Heart right ventricle (tissue), 16 donors: Measurements from ENCODE around the gene PAQR6. TPM values are rescaled to one million over a fixed set of nuclear protein-coding genes. Genes with fewer than 3 reads are reported as not detected.

Experiments
- ATAC-seq, 8 donors: fragments of 200-7000 bp; cut with Tn5 transposase; one replicate each; pipeline ENCODE4 v1.9.1; 2020; ENCODE audit warnings: mild to moderate bottlenecking in 8 of 8, moderate library complexity in 8 of 8, moderate number of reproducible peaks in 1 of 8
- DNase-seq, 2 donors: peaks; one replicate each; pipeline ENCODE4 v3.0.0-alpha.2; 2020
- H3K27ac ChIP-seq, 10 donors: fragments of 200-600 bp; sonication (generic) in 2 of 10; one replicate each; pipeline versions ENCODE4 v1.5.0 to v1.8.0; 2020 to 2022; ENCODE audit warnings: mild to moderate bottlenecking in 3 of 10
- H3K27me3 ChIP-seq, 7 donors: fragments of 200-600 bp; one replicate each; pipeline ENCODE4 v1.8.0; 2021 to 2022; ENCODE audit warnings: mild to moderate bottlenecking in 2 of 7
- H3K36me3 ChIP-seq, 9 donors: fragments of 200-600 bp; sonication (generic) in 1 of 9; one replicate each; pipeline versions ENCODE4 v1.5.0 to v1.8.0; 2020 to 2022; ENCODE audit warnings: mild to moderate bottlenecking in 2 of 9
- H3K4me1 ChIP-seq, 9 donors: fragments of 200-600 bp; sonication (generic) in 1 of 9; one replicate each; pipeline versions ENCODE4 v1.5.0 to v1.8.0; 2020 to 2022; ENCODE audit warnings: mild to moderate bottlenecking in 4 of 9
- H3K4me3 ChIP-seq, 10 donors: fragments of 200-600 bp; sonication (generic) in 2 of 10; one replicate each; pipeline versions ENCODE4 v1.5.0 to v1.8.0; 2020 to 2022; ENCODE audit warnings: mild to moderate bottlenecking in 7 of 10, moderate library complexity in 2 of 10
- H3K9me3 ChIP-seq, 11 donors: fragments of 200-600 bp in 10 of 11; sonication (generic) in 2 of 11; one replicate each; pipeline versions ENCODE4 v1.5.0 to v1.8.0; 2013 to 2022; ENCODE audit warnings: mild to moderate bottlenecking in 2 of 11, control low read depth in 1 of 11, moderate library complexity in 1 of 11
- CTCF ChIP-seq, 9 donors: fragments of 200-600 bp; sonication (generic) in 2 of 9; IDR thresholded peaks; one replicate each; pipeline versions ENCODE4 v1.5.0 to v1.8.0; 2021 to 2022; ENCODE audit warnings: antibody characterized with exemption in 9 of 9, mild to moderate bottlenecking in 5 of 9, moderate library complexity in 1 of 9
- WGBS, 2 donors: extraction: QIAGEN DNeasy Blood & Tissue Kit; methylation state at CpG; one replicate each; pipeline ENCODE4 v1.1.7; 2013; ENCODE audit warnings: inconsistent platforms in 1 of 2; 5-methylcytosine and 5-hydroxymethylcytosine counted together
- intact Hi-C, 10 donors: fragments of 100-400 bp; cut with DNase I; formaldehyde crosslinking; loops; one replicate each; pipeline versions ENCODE4 v1.11.1 to v1.14.2; 2022
- polyA plus RNA-seq, 2 donors: library from polyadenylated mRNA; stranded (reverse); fragments of 200-250 nt; gene quantifications; one replicate each; pipeline ENCODE4 v1.2.3, GENCODE V29; 2013
- total RNA-seq, 10 donors: library from RNA; stranded (reverse); fragmentation: NEBNext Ultra II Directional in 3 of 10; extraction: Animal tissue kit (Norgen Biotek cat#: 25700) in 3 of 10; gene quantifications; one replicate each; pipeline versions ENCODE4 v1.2.1 to v1.2.4, GENCODE V29; 2021 to 2023
- donor health status: Arrhythmogenic right ventricular cardiomyopathy.
- donor health status: ischemic (EF 13 %, LVEDD 7.1; RV severe dilation, severe dysfunction).
- donor health status: healthy with polysubstance abuse.
- donor health status: DM: no; HTN: yes; CAD: no.
- donor health status: DM: no; HTN: no; CAD: no.
- donor health status: ischemic (EF 25% LVEDD 6.9; RV normal size, moderate dysfunction).
- donor health status: ischemic (EF 25% LVEDD 5.7; RV mildly dilated, moderate dysfunction).
- donor health status: healthy.
- donor health status: DM: yes; HTN: yes; CAD: no.
- donor health status: Ischemic cardiomyopathy.
- donor health status: ischemic (EF 35%, LVEDD 5.7; RV mildly dilated, moderate dysfunction).
- donor health status: nonischemic (EF 11% LVEDD 7.7; RV severe dilation, severe dysfunction).
- donor health status: DM: yes; HTN: yes; CAD: no.
- donor health status: PGD.
- donor health status: ischemic (EF 29% LVEDD 5.4; RV normal size, mild dysfunction).
- donor health status: nonischemic (EF 23%, LVEDD 6.1; RV moderate dilation, normal function).

Gene PAQR6
- total and polyA plus RNA-seq, 12 donors: 0.39 to 1.5 (median 0.77) TPM

GRCh38 chr1:156291226-156292061 lies 43.6 kb upstream of the PAQR6 start:
- Histone ChIP-seq H3K27me3 (no peaks in the 10 kb centered on the region), H3K4me3 (peak overlapping the region in 9 of 10 donors; percentile 29 to 59 (median 56)), H3K36me3 (peaks cover 0 to 37% (median 5%) of the 10 kb centered on the region in 9 donors), H3K9me3 (no peaks in the 10 kb centered on the region), H3K27ac (peak overlapping the region in 9 of 10 donors; percentile 54 to 83 (median 78)), H3K4me1 (peaks cover 5 to 39% (median 27%) of the 10 kb centered on the region in 9 donors)
- WGBS, 2 donors: 11 to 14% methylated on average over 37 of the region's 37 CpGs
- ATAC-seq (peak; percentile 93 to 97 (median 94)), DNase-seq (peak; percentile 87 to 90)
- intact Hi-C loops: no loop called here
- TF ChIP-seq CTCF (IDR thresholded peaks at IDR 0.05): no peak

- ATAC-seq (no peak), DNase-seq (no peak)
- TF ChIP-seq CTCF (IDR thresholded peaks at IDR 0.05): no peak
- peaks cover 3 to 28% (median 17%) of the 10 kb centered on the region in 9 donors for H3K4me1 ChIP-seq
- H3K36me3 ChIP-seq: peaks cover 0 to 42% (median 5%) of the 10 kb centered on the region in 9 donors
- H3K27ac ChIP-seq: no peak overlapping the region
- no peak overlapping the region for H3K4me3 ChIP-seq
- intact Hi-C loops: no loop called here
- no peaks in the 10 kb centered on the region for H3K9me3 ChIP-seq
- H3K27me3 ChIP-seq: no peaks in the 10 kb centered on the region
These were observed 42.0 kb upstream of the PAQR6 start for GRCh38 chr1:156289857-156290256.

- no peak for TF ChIP-seq CTCF (IDR thresholded peaks at IDR 0.05)
- Histone ChIP-seq H3K9me3 (no peaks in the 10 kb centered on the region), H3K4me1 (peaks cover 0 to 40% (median 23%) of the 10 kb centered on the region in 9 donors), H3K4me3 (no peak overlapping the region), H3K27ac (no peak overlapping the region), H3K36me3 (peaks cover 0 to 26% (median 5%) of the 10 kb centered on the region in 9 donors), H3K27me3 (no peaks in the 10 kb centered on the region)
- DNase-seq (no peak), ATAC-seq (no peak)
- intact Hi-C loops: no loop called here
- WGBS, 2 donors: 91 to 98% methylated on average over 8 of the region's 8 CpGs
These were observed 38.2 kb upstream of the PAQR6 start for GRCh38 chr1:156286061-156286460.

- Histone ChIP-seq H3K4me3 (no peak overlapping the region), H3K27me3 (no peaks in the 10 kb centered on the region), H3K4me1 (peaks cover 0 to 40% (median 24%) of the 10 kb centered on the region in 9 donors), H3K27ac (no peak overlapping the region), H3K9me3 (no peaks in the 10 kb centered on the region), H3K36me3 (peaks cover 0 to 26% (median 5%) of the 10 kb centered on the region in 9 donors)
- WGBS, 2 donors: 90 to 94% methylated on average over 21 of the region's 21 CpGs
- intact Hi-C loops: no loop called here
- ATAC-seq (no peak), DNase-seq (no peak)
- TF ChIP-seq CTCF (IDR thresholded peaks at IDR 0.05): no peak
These were observed 37.6 kb upstream of the PAQR6 start for GRCh38 chr1:156285437-156285836.
